HL-60 (cell line): ENCODE measurements around the gene ZBTB3.

Experiments
- CTCF ChIP-seq: IDR thresholded peaks from one replicate; pipeline ENCODE4 v1.5.1; 2011; ENCODE audit warnings: low read length, control low read depth, inconsistent platforms; ENCODE audit not compliant: insufficient read depth
- GABPA ChIP-seq: IDR thresholded peaks from 2 replicates; pipeline ENCODE4 v1.6.1; 2012; ENCODE audit warnings: low read depth
- POLR2AphosphoS5 ChIP-seq: IDR thresholded peaks from 2 replicates; pipeline ENCODE4 v1.6.1; 2012; ENCODE audit warnings: low read depth
- REST ChIP-seq: IDR thresholded peaks from 2 replicates; pipeline ENCODE4 v1.6.1; 2012; ENCODE audit warnings: low read depth; ENCODE audit not compliant: insufficient replicate concordance
- SPI1 ChIP-seq: IDR thresholded peaks from 2 replicates; pipeline ENCODE4 v1.6.1; 2012; ENCODE audit warnings: low read depth, mild to moderate bottlenecking, borderline replicate concordance

- TF ChIP-seq CTCF: no peak
- no peak for TF ChIP-seq POLR2AphosphoS5
- TF ChIP-seq REST: no peak
- no peak for TF ChIP-seq GABPA
- TF ChIP-seq SPI1: no peak
Measured at GRCh38 chr11:62801071-62801470, 47.1 kb upstream of the ZBTB3 start.
